ENCODE data around the gene SMURF1.

Gene SMURF1

GRCh38 chr7:99030457-99030856 is 113.5 kb downstream of the SMURF1 start:
- TF ChIP-seq CTCF (IDR thresholded peaks at IDR 0.05), result no peak

- TF ChIP-seq CTCF (IDR thresholded peaks at IDR 0.05), result no peak
Observed at GRCh38 chr7:99029466-99030435, 114.2 kb downstream of the SMURF1 start.

GRCh38 chr7:99028261-99028973 is 115.5 kb downstream of the SMURF1 start:
- no peak for TF ChIP-seq CTCF (IDR thresholded peaks at IDR 0.05)

GRCh38 chr7:99027841-99028240 is 116.1 kb downstream of the SMURF1 start:
- no peak for TF ChIP-seq CTCF (IDR thresholded peaks at IDR 0.05)

GRCh38 chr7:99027241-99027640 is 116.7 kb downstream of the SMURF1 start:
- no peak for TF ChIP-seq CTCF (IDR thresholded peaks at IDR 0.05)

- TF ChIP-seq CTCF (IDR thresholded peaks at IDR 0.05), result no peak
Observed at GRCh38 chr7:99024066-99024465, 119.8 kb downstream of the SMURF1 start.

- no peak for TF ChIP-seq CTCF (IDR thresholded peaks at IDR 0.05)
Observed at GRCh38 chr7:99021941-99022560, 121.9 kb downstream of the SMURF1 start.

Data from LNCAP (cell line).